HG03439 (cell line): Measurements from ENCODE around the gene EXOSC1.
"Not testable (repeated sequence)": the region's sequence is repeated elsewhere in the genome, so short reads cannot be mapped to it uniquely, and the experiment has no call there.

Experiments
- ATAC-seq: cut with Tn5 transposase; IDR thresholded peaks from one replicate; pipeline ENCODE4 v1.9.1; 2021; ENCODE audit warnings: mild to moderate bottlenecking, moderate library complexity; ENCODE audit not compliant: unreplicated experiment

The EXOSC1 gene

GRCh38 chr10:97445722-97446639 is at the start of gene EXOSC1, which contains the start of gene ZDHHC16:
EXOSC1 (minus strand) TSS chr10:97446006; CDS start chr10:97445985, 21 bp downstream.
ZDHHC16 (plus strand) TSS chr10:97446175; CDS start chr10:97451676, 5,501 bp downstream.
- ATAC-seq, result peak; percentile 93

GRCh38 chr10:97494863-97495506 is 49.2 kb upstream of the EXOSC1 start:
- ATAC-seq, result no peak

GRCh38 chr10:97494151-97494550 is 48.3 kb upstream of the EXOSC1 start:
- no peak for ATAC-seq

- no peak for ATAC-seq
These were observed 44.8 kb upstream of the EXOSC1 start for GRCh38 chr10:97490592-97490991.

- no peak for ATAC-seq
These were observed 40.0 kb upstream of the EXOSC1 start for GRCh38 chr10:97485647-97486281.

- no peak for ATAC-seq
These were observed 38.1 kb upstream of the EXOSC1 start for GRCh38 chr10:97483921-97484320.

- ATAC-seq, result no peak
These were observed 37.7 kb upstream of the EXOSC1 start for GRCh38 chr10:97483506-97483905.

GRCh38 chr10:97482381-97482780 is 36.6 kb upstream of the EXOSC1 start:
- ATAC-seq, result no peak

GRCh38 chr10:97481071-97481470 is 35.3 kb upstream of the EXOSC1 start:
- no peak for ATAC-seq

GRCh38 chr10:97479939-97480338 is 34.1 kb upstream of the EXOSC1 start:
- no peak for ATAC-seq

GRCh38 chr10:97479410-97479809 is 33.6 kb upstream of the EXOSC1 start:
- ATAC-seq, result not testable (repeated sequence)

- ATAC-seq, result no peak
These were observed 30.3 kb upstream of the EXOSC1 start for GRCh38 chr10:97475936-97476594.

- no peak for ATAC-seq
These were observed 29.1 kb upstream of the EXOSC1 start for GRCh38 chr10:97474918-97475317.

GRCh38 chr10:97468781-97469180 is 23.0 kb upstream of the EXOSC1 start:
- not testable (repeated sequence) for ATAC-seq

- ATAC-seq, result peak; percentile 59
These were observed 22.4 kb upstream of the EXOSC1 start for GRCh38 chr10:97468162-97468561.

GRCh38 chr10:97466755-97467154 is 20.9 kb upstream of the EXOSC1 start:
- ATAC-seq, result no peak

- no peak for ATAC-seq
These were observed 20.2 kb upstream of the EXOSC1 start for GRCh38 chr10:97465982-97466381.

GRCh38 chr10:97464226-97464625 is 18.4 kb upstream of the EXOSC1 start:
- no peak for ATAC-seq

GRCh38 chr10:97463363-97464132 is 17.7 kb upstream of the EXOSC1 start:
- no peak for ATAC-seq

- no peak for ATAC-seq
These were observed 16.5 kb upstream of the EXOSC1 start for GRCh38 chr10:97462309-97462708.
